GM19438 (cell line): ENCODE measurements around the gene GALNT9.
"Not testable (repeated sequence)": the region's sequence is repeated elsewhere in the genome, so short reads cannot be mapped to it uniquely, and the experiment has no call there.

Experiments used
- ATAC-seq: cut with Tn5 transposase; IDR thresholded peaks from one replicate; pipeline ENCODE4 v1.9.1; 2021; ENCODE audit warnings: low read depth; ENCODE audit not compliant: unreplicated experiment

The GALNT9 gene

GRCh38 chr12:132206046-132206434, 123.3 kb downstream of the GALNT9 start:
- ATAC-seq = no peak

- no peak for ATAC-seq
These were observed 123.9 kb downstream of the GALNT9 start for GRCh38 chr12:132205271-132206045.

GRCh38 chr12:132204793-132205270, 124.6 kb downstream of the GALNT9 start:
- ATAC-seq = no peak

GRCh38 chr12:132204063-132204792, 125.2 kb downstream of the GALNT9 start:
- ATAC-seq = no peak

- no peak for ATAC-seq
These were observed 126.3 kb downstream of the GALNT9 start for GRCh38 chr12:132202929-132203721.

- no peak for ATAC-seq
These were observed 127.8 kb downstream of the GALNT9 start for GRCh38 chr12:132201391-132202120.

- ATAC-seq = no peak
These were observed 128.6 kb downstream of the GALNT9 start for GRCh38 chr12:132200800-132201199.

- ATAC-seq = no peak
These were observed 129.7 kb downstream of the GALNT9 start for GRCh38 chr12:132199526-132200319.

GRCh38 chr12:132199101-132199500, 130.3 kb downstream of the GALNT9 start:
- ATAC-seq = no peak

GRCh38 chr12:132197581-132198354, 131.6 kb downstream of the GALNT9 start:
- no peak for ATAC-seq

GRCh38 chr12:132196873-132197390, 132.5 kb downstream of the GALNT9 start:
- no peak for ATAC-seq

- no peak for ATAC-seq
These were observed 133.1 kb downstream of the GALNT9 start for GRCh38 chr12:132196038-132196872.

- ATAC-seq = not testable (repeated sequence)
These were observed 134.1 kb downstream of the GALNT9 start for GRCh38 chr12:132195242-132195641.

GRCh38 chr12:132194556-132194955, 134.8 kb downstream of the GALNT9 start:
- no peak for ATAC-seq

- no peak for ATAC-seq
These were observed 135.3 kb downstream of the GALNT9 start for GRCh38 chr12:132194056-132194455.

- ATAC-seq = no peak
These were observed 137.5 kb downstream of the GALNT9 start for GRCh38 chr12:132191715-132192553.
